ENCODE results near the gene DCLRE1A.

Gene DCLRE1A

GRCh38 chr10:113854013-113854760, at the start of gene DCLRE1A, which contains the start of gene NHLRC2:
TSS of gene DCLRE1A (minus strand) at chr10:113854082. CDS start at chr10:113853182, 900 bp downstream.
TSS of gene NHLRC2 (plus strand) at chr10:113854661. CDS start at chr10:113854873, 212 bp downstream.
- peak; percentile 43 for DNase-seq (ENCODE audit: low read depth)

GRCh38 chr10:113899952-113900598, 46.2 kb upstream of the DCLRE1A start:
- DNase-seq (ENCODE audit: low read depth): no peak

GRCh38 chr10:113897693-113898618, 44.1 kb upstream of the DCLRE1A start:
- DNase-seq (ENCODE audit: low read depth): no peak

GRCh38 chr10:113895018-113895417, 41.1 kb upstream of the DCLRE1A start:
- DNase-seq (ENCODE audit: low read depth): no peak

- no peak for DNase-seq (ENCODE audit: low read depth)
These were observed 40.7 kb upstream of the DCLRE1A start for GRCh38 chr10:113894581-113894980.

GRCh38 chr10:113893570-113893969, 39.7 kb upstream of the DCLRE1A start:
- DNase-seq (ENCODE audit: low read depth): no peak

GRCh38 chr10:113891476-113891875, 37.6 kb upstream of the DCLRE1A start:
- DNase-seq (ENCODE audit: low read depth): no peak

GRCh38 chr10:113890769-113891168, 36.9 kb upstream of the DCLRE1A start:
- DNase-seq (ENCODE audit: low read depth): no peak

- DNase-seq (ENCODE audit: low read depth): no peak
These were observed 36.0 kb upstream of the DCLRE1A start for GRCh38 chr10:113889911-113890310.

GRCh38 chr10:113882240-113882639, 28.4 kb upstream of the DCLRE1A start:
- DNase-seq (ENCODE audit: low read depth): no peak

GRCh38 chr10:113880236-113880635, 26.4 kb upstream of the DCLRE1A start:
- DNase-seq (ENCODE audit: low read depth): no peak

- DNase-seq (ENCODE audit: low read depth): no peak
These were observed 25.8 kb upstream of the DCLRE1A start for GRCh38 chr10:113879691-113880090.

- no peak for DNase-seq (ENCODE audit: low read depth)
These were observed 22.6 kb upstream of the DCLRE1A start for GRCh38 chr10:113876461-113876860.

- DNase-seq (ENCODE audit: low read depth): no peak
These were observed 21.3 kb upstream of the DCLRE1A start for GRCh38 chr10:113875212-113875611.

GRCh38 chr10:113872139-113873030, 18.5 kb upstream of the DCLRE1A start:
- DNase-seq (ENCODE audit: low read depth): no peak

- no peak for DNase-seq (ENCODE audit: low read depth)
These were observed 15.9 kb upstream of the DCLRE1A start for GRCh38 chr10:113869789-113870188.

- no peak for DNase-seq (ENCODE audit: low read depth)
These were observed 14.0 kb upstream of the DCLRE1A start for GRCh38 chr10:113867904-113868303.

GRCh38 chr10:113866551-113867394, 12.9 kb upstream of the DCLRE1A start:
- no peak for DNase-seq (ENCODE audit: low read depth)

- DNase-seq (ENCODE audit: low read depth): no peak
These were observed 12.0 kb upstream of the DCLRE1A start for GRCh38 chr10:113865901-113866300.

- DNase-seq (ENCODE audit: low read depth): no peak
These were observed 5.4 kb upstream of the DCLRE1A start for GRCh38 chr10:113859261-113859660.

All from stimulated activated CD8-positive, alpha-beta memory T cell treated with anti-CD3 and anti-CD28 coated beads, Interleukin-15, amount 100 ng/mL, for 1 hour (primary cell).